ENCODE measurements around the gene C1orf53. TPM values are rescaled to one million over a fixed set of nuclear protein-coding genes. Genes with fewer than 3 reads are reported as not detected.

The C1orf53 gene
- total and polyA plus RNA-seq, 2 of the 8 experiments (the other 6 are each of a cell fraction or from before 2014, with no cell fraction given), result 0.56 to 1.3 TPM

- FAIRE-seq (no peak), DNase-seq (ENCODE audit: low read depth in 1 of 2, low spot score in 2 of 2) (no peak)
- no peak overlapping the region for H3K27ac ChIP-seq (ENCODE audit: low read depth, low read length)
- H3K79me2 ChIP-seq (ENCODE audit: control insufficient read depth in 1 of 2, insufficient read depth in 2 of 2, low read length in 2 of 2), result no peaks in the 10 kb centered on the region
- no peak overlapping the region for H3K18ac ChIP-seq (ENCODE audit: extremely low read depth, low read length)
- no peak overlapping the region for H3K23ac ChIP-seq (ENCODE audit: insufficient read length)
- TF ChIP-seq JUN (IDR thresholded peaks at IDR 0.05; ENCODE audit: low read depth, low read length), result no peak
- TF ChIP-seq RNF2 (IDR thresholded peaks at IDR 0.05; ENCODE audit: borderline replicate concordance, low read depth, low read length, missing control alignments, poor library complexity, severe bottlenecking), result peak; percentile 48
- no peak overlapping the region for H2BK5ac ChIP-seq (ENCODE audit: low read depth, low read length)
- POLR2A ChIA-PET (ENCODE audit: partially characterized antibody), result interaction anchor here (3.7 kb wide), 1 partner anchor 9 kb away, joined by 15 read pairs; no protein-coding TSS in a partner anchor
- no peak overlapping the region for H2AK5ac ChIP-seq (ENCODE audit: low read depth, low read length)
- no peak overlapping the region for H2BK15ac ChIP-seq (ENCODE audit: low read length)
- no peaks in the 10 kb centered on the region for H3K36me3 ChIP-seq (ENCODE audit: control insufficient read depth in 2 of 4, insufficient read depth in 4 of 4, low read length in 3 of 4)
- no peak overlapping the region for H4K5ac ChIP-seq (ENCODE audit: insufficient read length, low read depth, low read length)
- H2BK20ac ChIP-seq (ENCODE audit: low read length), result no peak overlapping the region
- CTCF ChIA-PET (ENCODE audit: partially characterized antibody), result interaction anchor here (0.6 to 2.0 kb wide), 8 partner anchors 8 to 388 kb away, joined by 3 to 9 read pairs (median 5); partner anchors contain the start of gene LHX9
- peaks cover 11 to 21% of the 10 kb centered on the region in 2 experiments for H4K20me1 ChIP-seq (replicated peaks in 1 of 2; ENCODE audit: control insufficient read depth in 1 of 2, insufficient read depth in 2 of 2, low read length in 2 of 2)
- no peak overlapping the region for H3K56ac ChIP-seq (replicated peaks; ENCODE audit: insufficient read length, low read depth, low read length)
- no peak overlapping the region for H4K8ac ChIP-seq (ENCODE audit: extremely low read depth, insufficient read depth, low read length)
- WGBS, 2 experiments (ENCODE audit: extremely low coverage in 1 of 2, insufficient coverage in 1 of 2, insufficient read length in 1 of 2, insufficient replicate concordance in 2 of 2, low coverage in 1 of 2, low lambda C conversion rate in 2 of 2, missing lambda C conversion rate in 1 of 2), result 8% methylated on average over 8 of the region's 8 CpGs; no CpG with 5 or more reads in 1 of the 2 experiments
- H3K4me1 ChIP-seq (replicated peaks in 1 of 4; ENCODE audit: control insufficient read depth in 3 of 4, insufficient read depth in 4 of 4, low read length in 3 of 4), result peaks cover 8 to 40% (median 20%) of the 10 kb centered on the region in 4 experiments
- 0 out of 2 replicates have a peak overlapping the region, but pooled peaks have one; percentile 28 for H2BK12ac ChIP-seq (ENCODE audit: low read depth, low read length)
- no peaks in the 10 kb centered on the region for H3K79me1 ChIP-seq (ENCODE audit: low read depth, low read length)
- H3K4me2 ChIP-seq (ENCODE audit: insufficient read depth in 1 of 2, low read depth in 2 of 2, low read length in 2 of 2), result peak overlapping the region in 1 of 2 experiments; percentile 35; a peak in 1 of 4 replicates
- no peak overlapping the region for H3K4ac ChIP-seq (replicated peaks; ENCODE audit: insufficient read length, low read depth, low read length)
- H3K14ac ChIP-seq (ENCODE audit: insufficient read length), result no peak overlapping the region
- no peaks in the 10 kb centered on the region for H3K9me3 ChIP-seq (ENCODE audit: insufficient read depth in 2 of 2, low read depth in 1 of 2, low read length in 1 of 2)
- peaks cover 2% of the 10 kb centered on the region; the same call in 1 of the 2 replicates for H3K23me2 ChIP-seq (ENCODE audit: low read depth, low read length)
- H3K4me3 ChIP-seq (ENCODE audit: extremely low read depth in 1 of 4, insufficient read depth in 2 of 4, low read depth in 3 of 4, low read length in 4 of 4), result no peak overlapping the region
- H2BK120ac ChIP-seq (replicated peaks; ENCODE audit: low read depth, low read length), result no peak overlapping the region
- H4K91ac ChIP-seq (replicated peaks; ENCODE audit: insufficient read length, low read length), result no peak overlapping the region
- H3K27me3 ChIP-seq (replicated peaks in 1 of 4; ENCODE audit: control insufficient read depth in 3 of 4, extremely low read depth in 1 of 4, insufficient read depth in 3 of 4, low read length in 3 of 4), result peaks cover 85 to 100% (median 95%) of the 10 kb centered on the region in 4 experiments
- no peak overlapping the region for H2AFZ ChIP-seq (ENCODE audit: low read length)
- H3K9ac ChIP-seq (replicated peaks in 1 of 4; ENCODE audit: extremely low read depth in 1 of 4, low read depth in 3 of 4, low read length in 3 of 4), result no peak overlapping the region
Observed at GRCh38 chr1:197909384-197909783, 7.0 kb downstream of the C1orf53 start.
